PC-9 (cell line): Measurements from ENCODE around the gene DMGDH.

ENCODE experiments used
- EZH2 ChIP-seq: fragments of 200-600 bp; sonication (generic); IDR thresholded peaks from 2 replicates; pipeline ENCODE4 v1.8.0; 2017; ENCODE audit warnings: antibody characterized with exemption, low read depth
- TF ChIP-seq, protein P1 (sequence below): fragments of 200-600 bp; sonication (generic); conservative IDR thresholded peaks from 2 replicates; pipeline ENCODE4 v1.6.1; 2017; ENCODE audit warnings: mixed run types, antibody characterized with exemption, mild to moderate bottlenecking, moderate library complexity

DNA sequence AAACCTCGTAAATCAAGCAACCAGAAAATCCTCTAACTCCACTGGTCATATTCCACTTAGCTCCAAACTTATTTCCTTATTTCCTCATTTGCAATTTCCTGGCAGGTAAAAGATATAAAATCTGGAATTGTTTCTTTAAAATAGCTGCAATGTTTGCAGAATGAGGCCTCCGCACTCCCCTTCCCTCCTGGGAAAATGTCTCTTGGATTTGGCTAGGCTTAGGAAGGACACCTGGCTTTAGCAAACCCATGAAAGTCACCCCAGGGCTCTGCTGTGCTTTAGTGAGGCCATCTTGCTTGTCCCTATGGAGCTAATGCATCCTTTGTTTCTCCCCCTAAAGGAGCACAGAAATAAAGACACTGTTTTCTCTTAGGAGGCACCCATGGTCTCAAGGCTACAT, 94.9 kb downstream of the DMGDH start:
- TF ChIP-seq, protein P1, sequence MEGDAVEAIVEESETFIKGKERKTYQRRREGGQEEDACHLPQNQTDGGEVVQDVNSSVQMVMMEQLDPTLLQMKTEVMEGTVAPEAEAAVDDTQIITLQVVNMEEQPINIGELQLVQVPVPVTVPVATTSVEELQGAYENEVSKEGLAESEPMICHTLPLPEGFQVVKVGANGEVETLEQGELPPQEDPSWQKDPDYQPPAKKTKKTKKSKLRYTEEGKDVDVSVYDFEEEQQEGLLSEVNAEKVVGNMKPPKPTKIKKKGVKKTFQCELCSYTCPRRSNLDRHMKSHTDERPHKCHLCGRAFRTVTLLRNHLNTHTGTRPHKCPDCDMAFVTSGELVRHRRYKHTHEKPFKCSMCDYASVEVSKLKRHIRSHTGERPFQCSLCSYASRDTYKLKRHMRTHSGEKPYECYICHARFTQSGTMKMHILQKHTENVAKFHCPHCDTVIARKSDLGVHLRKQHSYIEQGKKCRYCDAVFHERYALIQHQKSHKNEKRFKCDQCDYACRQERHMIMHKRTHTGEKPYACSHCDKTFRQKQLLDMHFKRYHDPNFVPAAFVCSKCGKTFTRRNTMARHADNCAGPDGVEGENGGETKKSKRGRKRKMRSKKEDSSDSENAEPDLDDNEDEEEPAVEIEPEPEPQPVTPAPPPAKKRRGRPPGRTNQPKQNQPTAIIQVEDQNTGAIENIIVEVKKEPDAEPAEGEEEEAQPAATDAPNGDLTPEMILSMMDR: no peak
- TF ChIP-seq EZH2: no peak
